ENCODE results near the gene PCLO.
"Not testable (repeated sequence)": the region's sequence is repeated elsewhere in the genome, so short reads cannot be mapped to it uniquely, and the experiment has no call there.

PCLO gene

DNA sequence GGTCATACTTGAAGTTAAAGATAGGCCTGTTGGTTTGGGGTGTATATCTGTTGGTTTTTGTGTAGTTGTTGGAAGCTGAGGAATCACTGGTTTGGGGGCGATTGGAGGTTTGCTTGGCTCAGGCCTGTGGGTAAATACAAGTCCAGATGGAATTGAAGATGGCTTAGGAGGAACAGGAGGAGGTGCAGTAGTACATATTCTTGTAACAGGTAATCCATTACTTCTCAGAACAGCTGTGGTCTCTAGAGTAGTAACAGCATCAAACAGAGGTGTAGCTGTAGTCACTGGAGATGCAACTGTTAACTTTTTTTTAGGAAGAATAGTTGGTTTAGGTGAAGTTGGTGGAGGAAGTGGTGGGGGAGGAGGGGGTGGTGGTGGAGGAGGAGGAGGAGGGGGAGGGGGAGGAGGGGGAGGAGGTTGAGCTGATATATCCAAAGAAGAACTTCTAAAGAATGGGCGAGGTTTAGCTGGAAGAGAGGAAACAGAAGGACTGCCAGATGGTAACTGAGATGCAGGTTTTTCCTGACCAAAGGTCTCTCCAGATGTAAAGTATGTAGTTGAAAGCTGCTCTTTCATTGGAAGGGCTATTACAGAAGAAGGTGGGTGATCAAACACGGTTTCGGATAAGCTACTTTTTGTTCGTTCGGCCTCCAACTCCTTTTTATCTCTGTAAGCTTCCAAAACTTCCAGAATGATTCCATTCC is 209.2 kb downstream of the PCLO start:
- no peak for DNase-seq

GRCh38 chr7:82950436-82950835 is 212.2 kb downstream of the PCLO start:
- no peak for DNase-seq

DNA sequence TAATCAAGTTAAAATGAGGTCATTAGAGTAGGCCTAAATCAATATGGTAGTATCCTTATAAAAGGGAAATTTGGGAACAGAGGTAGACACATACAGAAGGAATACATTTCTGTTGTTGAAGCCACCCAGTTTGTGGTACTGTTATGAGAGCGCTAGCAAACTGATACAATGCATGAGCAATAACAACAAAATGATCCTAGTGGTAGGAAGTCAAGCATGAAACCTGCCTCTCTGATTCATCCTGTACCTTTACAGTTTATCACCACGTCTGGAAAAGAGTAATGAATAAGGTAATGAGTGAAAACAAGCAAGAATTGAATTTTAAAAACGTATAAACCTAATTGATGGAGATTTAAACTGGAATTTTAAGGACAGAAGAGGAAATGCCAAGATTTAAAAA is 217.2 kb downstream of the PCLO start:
- DNase-seq = peak; percentile 7

- no peak for DNase-seq
These were observed 217.6 kb downstream of the PCLO start for GRCh38 chr7:82945056-82945455.

GRCh38 chr7:82932516-82932915 is 230.2 kb downstream of the PCLO start:
- DNase-seq = no peak

GRCh38 chr7:82926477-82926876 is 236.2 kb downstream of the PCLO start:
- no peak for DNase-seq

DNA sequence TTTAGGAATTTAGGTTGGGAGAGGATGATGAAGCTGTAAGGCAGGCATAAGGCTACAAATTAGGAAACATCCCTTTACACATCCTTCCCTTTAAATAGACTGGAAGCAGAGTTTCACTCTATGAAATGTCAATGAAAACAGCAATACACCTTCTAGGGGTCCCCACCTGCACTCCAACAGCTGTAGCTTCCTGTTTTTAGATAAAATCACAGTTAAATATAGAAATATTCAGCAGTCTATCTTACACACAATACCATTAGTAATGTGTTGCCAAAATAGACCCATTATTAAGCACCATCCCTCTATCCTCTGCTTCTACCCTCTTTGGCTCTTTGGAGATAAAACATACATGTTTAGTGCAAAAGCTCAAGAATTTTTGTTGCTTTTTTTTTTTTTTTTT is 237.4 kb downstream of the PCLO start:
- no peak for DNase-seq

- DNase-seq = no peak
These were observed 256.2 kb downstream of the PCLO start for GRCh38 chr7:82906502-82906901.

DNA sequence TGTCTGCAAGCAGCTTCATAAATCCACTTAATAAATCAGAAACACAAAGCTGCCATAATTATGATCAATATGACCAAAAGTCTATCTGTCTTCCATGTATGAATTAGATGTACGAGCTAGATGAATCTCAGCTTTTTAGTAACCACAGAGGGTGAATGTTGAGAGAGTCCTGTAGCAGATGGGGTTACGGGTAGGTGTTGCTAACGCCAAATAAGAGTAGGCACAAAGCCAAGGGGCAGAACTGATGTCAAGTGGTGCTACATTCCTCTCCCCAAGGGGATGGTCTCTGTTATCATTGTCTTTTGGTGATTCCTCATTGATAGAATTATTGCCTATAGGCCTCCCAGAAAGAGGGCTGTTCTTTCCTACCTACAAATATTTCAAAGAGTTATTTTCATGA is 257.8 kb downstream of the PCLO start:
- DNase-seq = no peak

DNA sequence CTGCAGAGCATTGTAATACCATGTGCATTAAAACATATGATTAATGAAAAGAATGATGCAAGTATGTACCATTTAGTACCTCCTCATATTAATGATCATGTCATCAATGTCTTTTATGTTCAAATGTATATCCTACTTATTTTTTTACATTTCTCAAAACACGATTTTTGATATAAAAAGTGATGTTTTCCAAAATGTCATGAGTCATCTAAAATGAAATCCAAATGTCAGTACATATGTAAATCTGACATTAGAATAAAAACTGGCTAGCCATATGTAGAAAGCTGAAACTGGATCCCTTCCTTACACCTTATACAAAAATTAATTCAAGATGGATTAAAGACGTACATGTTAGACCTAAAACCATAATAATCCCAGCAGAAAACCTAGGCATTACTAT is 261.6 kb downstream of the PCLO start:
- DNase-seq = not testable (repeated sequence)

GRCh38 chr7:82897500-82897899 is 265.2 kb downstream of the PCLO start:
- DNase-seq = no peak

GRCh38 chr7:82894341-82894740 is 268.3 kb downstream of the PCLO start:
- DNase-seq = not testable (repeated sequence)

GRCh38 chr7:82886324-82886723 is 276.4 kb downstream of the PCLO start:
- no peak for DNase-seq

- no peak for DNase-seq
These were observed 296.8 kb downstream of the PCLO start for GRCh38 chr7:82865856-82866255.

DNA sequence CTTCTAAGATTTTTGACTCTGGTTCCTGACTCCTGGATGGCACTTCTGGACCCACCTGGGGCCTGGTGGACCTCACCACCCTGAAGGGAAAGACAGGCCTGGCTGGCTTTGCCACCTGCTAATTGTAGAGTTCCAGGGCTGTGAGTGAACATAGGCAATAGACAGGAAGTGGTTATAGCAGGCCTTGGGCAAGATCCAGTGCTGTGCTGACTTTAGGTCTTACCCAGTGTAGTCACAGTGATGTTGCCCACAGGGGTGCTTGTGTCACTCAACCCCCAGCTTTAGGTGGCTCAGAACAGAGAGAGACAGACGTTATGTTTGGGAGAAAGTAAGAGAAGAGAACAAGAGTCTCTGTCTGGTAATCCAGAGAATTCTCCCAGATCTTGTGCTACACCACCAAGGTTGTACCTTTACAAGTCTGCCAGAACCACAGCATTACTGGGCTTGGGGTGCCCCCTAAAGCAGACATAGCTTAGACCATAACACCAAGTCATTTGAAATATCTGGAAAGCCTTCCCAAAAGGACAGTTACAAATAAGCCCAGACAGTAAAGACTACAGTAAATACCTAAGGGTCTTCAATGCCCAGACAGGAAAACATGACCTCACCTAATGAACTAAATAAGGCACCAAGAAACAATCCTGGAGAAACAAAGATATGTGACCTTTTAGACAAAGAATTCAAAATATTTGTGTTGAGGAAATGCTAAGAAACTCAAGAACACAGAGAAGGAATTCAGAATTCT is 303.4 kb downstream of the PCLO start:
- DNase-seq = no peak

- no peak for DNase-seq
These were observed 311.6 kb downstream of the PCLO start for GRCh38 chr7:82851121-82851520.

GRCh38 chr7:82841828-82842227 is 320.9 kb downstream of the PCLO start:
- no peak for DNase-seq

DNA sequence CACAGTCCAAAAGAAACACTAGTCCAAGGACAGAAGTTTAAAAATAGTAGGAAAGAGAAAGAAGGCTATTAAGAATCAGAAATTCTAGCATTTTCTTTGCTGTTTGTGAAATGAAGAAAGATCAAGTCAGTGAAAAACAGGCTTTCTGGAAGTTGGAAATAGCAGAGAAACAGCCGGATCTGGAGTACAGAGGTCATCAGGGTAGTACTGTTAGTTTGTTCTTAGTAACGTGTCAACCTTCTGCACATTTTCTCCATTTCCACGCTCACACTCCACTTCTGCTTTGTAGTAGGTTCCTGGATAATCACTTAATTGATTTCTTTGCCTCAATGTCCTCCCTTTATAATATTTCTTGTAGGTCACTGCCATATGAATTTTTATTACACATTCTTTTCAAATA is 322.6 kb downstream of the PCLO start:
- DNase-seq = no peak

GRCh38 chr7:82839555-82839954 is 323.1 kb downstream of the PCLO start:
- no peak for DNase-seq

DNA sequence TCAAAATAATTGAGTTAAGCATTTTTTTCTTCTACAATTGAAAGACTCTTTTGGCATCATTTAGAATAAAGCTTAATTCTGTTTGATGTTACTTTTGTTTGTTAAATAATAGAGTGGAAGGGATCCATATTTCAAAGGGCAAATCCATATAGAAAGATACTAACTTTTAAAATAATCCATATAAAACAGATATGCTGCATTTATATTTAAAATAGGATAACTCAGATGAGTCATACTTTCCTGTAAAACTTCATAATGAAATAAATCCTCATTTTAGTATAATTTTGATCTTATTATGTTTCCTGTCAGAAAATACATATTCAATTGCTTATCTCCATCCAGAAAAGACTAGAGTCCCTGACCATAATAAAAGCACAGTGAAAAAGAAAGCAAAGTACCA is 323.6 kb downstream of the PCLO start:
- DNase-seq = no peak

DNA sequence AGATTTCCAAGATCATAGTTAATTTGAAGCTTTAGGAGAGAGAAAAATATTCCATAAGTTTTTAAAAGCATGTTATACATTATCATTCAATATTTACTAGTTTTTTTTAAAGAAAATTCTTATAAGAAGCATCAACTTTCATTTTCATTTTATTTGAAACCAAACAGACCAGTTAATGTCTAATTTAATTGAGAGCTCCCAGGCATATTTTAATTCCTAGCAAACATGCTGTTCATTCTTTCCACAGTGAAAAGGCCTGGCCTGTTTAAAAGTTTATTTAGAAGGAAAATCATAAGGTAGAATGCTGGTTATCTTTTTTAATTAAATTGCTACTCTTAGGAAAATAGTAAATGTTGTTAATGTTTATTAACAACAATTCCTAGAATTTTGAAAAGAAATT is 324.4 kb downstream of the PCLO start:
- no peak for DNase-seq

- no peak for DNase-seq
These were observed 339.6 kb downstream of the PCLO start for GRCh38 chr7:82823073-82823472.

- no peak for DNase-seq
These were observed 341.6 kb downstream of the PCLO start for GRCh38 chr7:82821037-82821436.

DNA sequence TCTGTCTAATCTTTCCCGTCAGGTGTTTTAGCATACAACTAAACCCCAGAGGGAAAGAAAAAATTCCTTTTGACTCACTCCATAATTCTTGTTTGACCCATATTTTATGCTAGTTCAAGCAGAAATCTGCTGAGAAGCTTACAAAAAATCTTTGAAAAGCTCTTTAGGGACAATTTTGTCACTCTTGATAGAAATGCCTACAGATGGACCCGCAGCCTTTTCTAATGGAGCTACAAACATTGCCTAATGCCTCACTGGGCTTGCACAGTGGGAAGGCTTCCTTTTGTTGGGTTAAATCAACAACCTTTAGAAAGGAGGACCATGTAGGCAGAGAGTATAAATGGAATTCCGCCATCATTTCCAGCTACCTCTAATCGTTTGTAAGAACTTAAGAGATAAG is 344.5 kb downstream of the PCLO start:
- DNase-seq = no peak

GRCh38 chr7:82816272-82816671 is 346.4 kb downstream of the PCLO start:
- no peak for DNase-seq
